ENCODE data around the gene AK5.
A peak's percentile ranks its signal among the peaks of the same experiment; 100 is the strongest.

Gene AK5, protein sequence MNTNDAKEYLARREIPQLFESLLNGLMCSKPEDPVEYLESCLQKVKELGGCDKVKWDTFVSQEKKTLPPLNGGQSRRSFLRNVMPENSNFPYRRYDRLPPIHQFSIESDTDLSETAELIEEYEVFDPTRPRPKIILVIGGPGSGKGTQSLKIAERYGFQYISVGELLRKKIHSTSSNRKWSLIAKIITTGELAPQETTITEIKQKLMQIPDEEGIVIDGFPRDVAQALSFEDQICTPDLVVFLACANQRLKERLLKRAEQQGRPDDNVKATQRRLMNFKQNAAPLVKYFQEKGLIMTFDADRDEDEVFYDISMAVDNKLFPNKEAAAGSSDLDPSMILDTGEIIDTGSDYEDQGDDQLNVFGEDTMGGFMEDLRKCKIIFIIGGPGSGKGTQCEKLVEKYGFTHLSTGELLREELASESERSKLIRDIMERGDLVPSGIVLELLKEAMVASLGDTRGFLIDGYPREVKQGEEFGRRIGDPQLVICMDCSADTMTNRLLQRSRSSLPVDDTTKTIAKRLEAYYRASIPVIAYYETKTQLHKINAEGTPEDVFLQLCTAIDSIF

GRCh38 chr1:77281491-77282186 is at the start of gene AK5:
TSS of gene AK5 (plus strand) at chr1:77282019. CDS start at chr1:77282314, 295 bp downstream.
- DNase-seq (ENCODE audit: low spot score), result peak; percentile 64
- no peak for TF ChIP-seq CTCF (IDR thresholded peaks at IDR 0.05; ENCODE audit: extremely low read depth, insufficient read depth, missing control alignments)
- in situ Hi-C loops (cut with MboI; ENCODE audit: low pct_unique_long_range_greater_than_20kb, low sequenced_read_pairs, unreplicated experiment), result no loop called here

- in situ Hi-C loops (cut with MboI; ENCODE audit: low pct_unique_long_range_greater_than_20kb, low sequenced_read_pairs, unreplicated experiment), result no loop called here
- no peak for DNase-seq (ENCODE audit: low spot score)
- TF ChIP-seq CTCF (IDR thresholded peaks at IDR 0.05; ENCODE audit: extremely low read depth, insufficient read depth, missing control alignments), result no peak
Measured at GRCh38 chr1:77232829-77233228, 49.0 kb upstream of the AK5 start.

- DNase-seq (ENCODE audit: low spot score), result no peak
- TF ChIP-seq CTCF (IDR thresholded peaks at IDR 0.05; ENCODE audit: extremely low read depth, insufficient read depth, missing control alignments), result no peak
- in situ Hi-C loops (cut with MboI; ENCODE audit: low pct_unique_long_range_greater_than_20kb, low sequenced_read_pairs, unreplicated experiment), result no loop called here
Measured at GRCh38 chr1:77234096-77234495, 47.7 kb upstream of the AK5 start.

DNA sequence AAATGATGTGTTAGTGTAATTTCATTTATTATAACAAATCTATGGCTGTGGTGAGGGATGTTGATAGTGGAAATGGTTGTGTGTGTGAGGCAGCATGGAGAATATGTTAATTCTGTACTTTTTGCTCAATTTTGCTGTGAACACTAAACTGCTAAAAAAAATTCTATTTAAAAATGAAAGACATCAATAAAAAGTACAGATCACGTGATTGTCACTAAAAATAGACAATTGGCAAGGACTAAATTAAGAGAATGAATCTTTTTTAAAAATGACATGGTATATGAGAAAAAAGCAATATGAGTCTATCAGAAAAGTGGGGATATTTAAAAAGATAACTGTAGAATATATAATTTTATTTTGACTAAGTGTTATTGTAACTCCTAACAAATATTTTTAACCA is 46.9 kb upstream of the AK5 start:
- TF ChIP-seq CTCF (IDR thresholded peaks at IDR 0.05; ENCODE audit: extremely low read depth, insufficient read depth, missing control alignments), result no peak
- in situ Hi-C loops (cut with MboI; ENCODE audit: low pct_unique_long_range_greater_than_20kb, low sequenced_read_pairs, unreplicated experiment), result no loop called here
- DNase-seq (ENCODE audit: low spot score), result no peak

DNA sequence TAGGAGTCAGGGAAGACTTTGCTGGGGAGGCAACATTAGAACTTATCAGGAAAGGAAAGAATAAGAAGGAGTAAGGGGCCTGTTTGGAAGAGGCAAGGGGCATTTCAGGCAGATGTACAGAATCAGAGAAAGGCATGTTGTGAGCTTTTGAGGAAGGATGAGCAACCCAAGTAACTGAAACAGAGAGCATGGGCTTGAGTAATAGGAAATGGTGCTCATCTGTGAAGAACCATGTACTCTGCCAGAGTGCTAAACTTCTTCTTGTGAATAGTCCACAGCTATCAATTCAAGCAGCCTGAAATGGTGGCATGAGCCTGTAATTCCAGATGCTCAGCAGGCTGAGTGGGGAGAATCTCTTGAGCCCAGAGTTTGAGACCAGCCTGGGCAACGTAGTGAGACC is 43.4 kb upstream of the AK5 start:
- DNase-seq (ENCODE audit: low spot score), result no peak
- in situ Hi-C loops (cut with MboI; ENCODE audit: low pct_unique_long_range_greater_than_20kb, low sequenced_read_pairs, unreplicated experiment), result no loop called here
- no peak for TF ChIP-seq CTCF (IDR thresholded peaks at IDR 0.05; ENCODE audit: extremely low read depth, insufficient read depth, missing control alignments)

- no peak for TF ChIP-seq CTCF (IDR thresholded peaks at IDR 0.05; ENCODE audit: extremely low read depth, insufficient read depth, missing control alignments)
- in situ Hi-C loops (cut with MboI; ENCODE audit: low pct_unique_long_range_greater_than_20kb, low sequenced_read_pairs, unreplicated experiment), result no loop called here
- DNase-seq (ENCODE audit: low spot score), result no peak
Measured at GRCh38 chr1:77239311-77239710, 42.5 kb upstream of the AK5 start.
